ENCODE measurements around the gene ATF4. TPM values are rescaled to one million over a fixed set of nuclear protein-coding genes. Genes with fewer than 3 reads are reported as not detected.

ATF4 gene
- total RNA-seq, 1 donor from 2014 or later: 363 TPM

- intact Hi-C loops (cut with micrococcal nuclease): loop anchor here (2.0 kb wide), 3 partner anchors 21 to 93 kb away; partner anchors contain the start of gene TAB1
- peaks cover 17% of the 10 kb centered on the region for H3K36me3 Mint-ChIP-seq (ENCODE audit: low read depth)
- ATAC-seq (ENCODE audit: low read depth) (no peak), DNase-seq (no peak)
- no peak for TF ChIP-seq CTCF (IDR thresholded peaks at IDR 0.05)
- H3K9me3 Mint-ChIP-seq: no peaks in the 10 kb centered on the region
- CTCF ChIA-PET: interaction anchor here (1.3 to 3.2 kb wide), 4 partner anchors 13 to 93 kb away, joined by 5 to 42 read pairs (median 12); partner anchors contain the start of gene TAB1
- H3K4me1 Mint-ChIP-seq: peaks cover 27% of the 10 kb centered on the region
- H3K27me3 Mint-ChIP-seq: no peaks in the 10 kb centered on the region
- H3K27ac Mint-ChIP-seq: no peak overlapping the region
- POLR2A ChIA-PET: interaction anchor here (0.6 to 2.6 kb wide), 4 partner anchors 10 to 217 kb away, joined by 3 to 11 read pairs (median 4); partner anchors contain the start of gene MIEF1
- H3K4me3 Mint-ChIP-seq: no peak overlapping the region
These were observed 28.2 kb upstream of the ATF4 start for GRCh38 chr22:39492186-39492585.

- intact Hi-C loops (cut with micrococcal nuclease): loop anchor here (1.0 to 2.0 kb wide), 4 partner anchors 21 to 95 kb away; partner anchors contain the start of gene TAB1
- no peak overlapping the region for H3K4me3 Mint-ChIP-seq
- peaks cover 27% of the 10 kb centered on the region for H3K4me1 Mint-ChIP-seq
- no peaks in the 10 kb centered on the region for H3K27me3 Mint-ChIP-seq
- CTCF ChIA-PET: interaction anchor here (0.8 to 3.2 kb wide), 18 partner anchors 8 to 543 kb away, joined by 3 to 42 read pairs (median 6); partner anchors contain the start of genes ATF4, MIEF1 and TAB1
- DNase-seq (no peak), ATAC-seq (ENCODE audit: low read depth) (no peak)
- POLR2A ChIA-PET: interaction anchor here (0.9 to 1.8 kb wide), 5 partner anchors 8 to 47 kb away, joined by 4 to 6 read pairs (median 4); partner anchors contain the start of genes ATF4 and MIEF1
- H3K36me3 Mint-ChIP-seq (ENCODE audit: low read depth): peaks cover 7% of the 10 kb centered on the region
- peak overlapping the region; percentile 36 for H3K27ac Mint-ChIP-seq
- no peaks in the 10 kb centered on the region for H3K9me3 Mint-ChIP-seq
- no peak for TF ChIP-seq CTCF (IDR thresholded peaks at IDR 0.05)
These were observed 26.6 kb upstream of the ATF4 start for GRCh38 chr22:39493759-39494158.

GRCh38 chr22:39494471-39495120, 25.8 kb upstream of the ATF4 start:
- ChIA-PET POLR2A (interaction anchor here (1.2 to 1.8 kb wide), 4 partner anchors 21 to 48 kb away, joined by 3 to 6 read pairs (median 4); partner anchors contain the start of gene ATF4), CTCF (interaction anchor here (0.8 to 3.2 kb wide), 15 partner anchors 15 to 542 kb away, joined by 3 to 42 read pairs (median 9); partner anchors contain the start of genes ATF4 and TAB1)
- DNase-seq (no peak), ATAC-seq (ENCODE audit: low read depth) (no peak)
- no peak for TF ChIP-seq CTCF (IDR thresholded peaks at IDR 0.05)
- no peaks in the 10 kb centered on the region for H3K27me3 Mint-ChIP-seq
- no peaks in the 10 kb centered on the region for H3K9me3 Mint-ChIP-seq
- H3K27ac Mint-ChIP-seq: no peak overlapping the region
- H3K4me3 Mint-ChIP-seq: no peak overlapping the region
- peaks cover 7% of the 10 kb centered on the region for H3K36me3 Mint-ChIP-seq (ENCODE audit: low read depth)
- H3K4me1 Mint-ChIP-seq: peaks cover 25% of the 10 kb centered on the region
- intact Hi-C loops (cut with micrococcal nuclease): loop anchor here (1.0 kb wide), 2 partner anchors 35 to 542 kb away; no protein-coding TSS in a partner anchor

GRCh38 chr22:39496131-39496838, 24.1 kb upstream of the ATF4 start:
- Mint-ChIP-seq H3K4me3 (no peak overlapping the region), H3K36me3 (ENCODE audit: low read depth) (no peaks in the 10 kb centered on the region), H3K9me3 (no peaks in the 10 kb centered on the region), H3K27ac (peak overlapping the region; percentile 41), H3K4me1 (peaks cover 16% of the 10 kb centered on the region), H3K27me3 (no peaks in the 10 kb centered on the region)
- CTCF ChIA-PET: interaction anchor here (0.7 to 4.0 kb wide), 17 partner anchors 14 to 542 kb away, joined by 3 to 33 read pairs (median 4); partner anchors contain the start of gene ATF4
- peak; percentile 51 for TF ChIP-seq CTCF (IDR thresholded peaks at IDR 0.05)
- intact Hi-C loops (cut with micrococcal nuclease): no loop called here
- ATAC-seq (ENCODE audit: low read depth) (peak; percentile 77), DNase-seq (peak; percentile 33)
- POLR2A ChIA-PET: interaction anchor here (0.6 to 1.6 kb wide), 7 partner anchors 18 to 548 kb away, joined by 3 to 8 read pairs (median 4); partner anchors contain the start of genes ATF4 and TAB1

Data from activated B cell treated with CpG ODN at 0.5 μM for 24 hours (primary cell).